ENCODE results near the gene AMPH. TPM values are rescaled to one million over a fixed set of nuclear protein-coding genes. Genes with fewer than 3 reads are reported as not detected.

AMPH gene
- total and polyA plus RNA-seq, 2 of the 4 experiments (the other 2 are of a cell fraction), result 3.9 to 4.8 TPM

GRCh38 chr7:38594949-38595348, 36.2 kb downstream of the AMPH start:
- in situ Hi-C loops (cut with MboI; ENCODE audit: low sequenced_read_pairs), result no loop called here
- no peak overlapping the region for H2BK5ac ChIP-seq (ENCODE audit: low read depth, low read length, poor library complexity, severe bottlenecking)
- no peak overlapping the region for H3K14ac ChIP-seq (replicated peaks; ENCODE audit: low read depth, low read length)
- no peak overlapping the region for H2BK15ac ChIP-seq (ENCODE audit: low read depth, low read length)
- no peaks in the 10 kb centered on the region for H3K4me1 ChIP-seq (ENCODE audit: control insufficient read depth, insufficient read depth, low read length)
- no peak overlapping the region for H2BK120ac ChIP-seq (ENCODE audit: low read depth, low read length)
- no peaks in the 10 kb centered on the region for H3K9me1 ChIP-seq (ENCODE audit: insufficient read depth, low read length)
- ATAC-seq (ENCODE audit: low read depth), result no peak
- no peak overlapping the region for H3K4ac ChIP-seq (ENCODE audit: low read depth, low read length)
- H2AFZ ChIP-seq (replicated peaks; ENCODE audit: low read length, poor library complexity), result no peak overlapping the region
- no peak for DNase-seq
- CTCF ChIA-PET, result no interaction called here
- no peak overlapping the region for H3K4me3 ChIP-seq (ENCODE audit: insufficient read depth, low read depth, low read length)
- no peak overlapping the region for H4K91ac ChIP-seq (ENCODE audit: insufficient read depth, low read depth, low read length)
- dilution Hi-C loops (cut with HindIII; ENCODE audit: low sequenced_read_pairs, unreplicated experiment), result no loop called here
- H3K27me3 ChIP-seq (ENCODE audit: control insufficient read depth, insufficient read depth, low read length), result no peaks in the 10 kb centered on the region
- no peaks in the 10 kb centered on the region for H3K79me1 ChIP-seq (ENCODE audit: low read depth in 1 of 2, low read length in 2 of 2)
- H4K5ac ChIP-seq (ENCODE audit: low read depth, low read length), result no peak overlapping the region
- H2AK9ac ChIP-seq (replicated peaks; ENCODE audit: low read depth, low read length, poor library complexity), result no peak overlapping the region
- BruUV-seq (replicated peaks), result no TSS peak
- H2AK5ac ChIP-seq (ENCODE audit: low read depth, low read length), result no peak overlapping the region
- H4K8ac ChIP-seq (ENCODE audit: low read depth in 2 of 2, low read length in 2 of 2), result no peak overlapping the region
- H4K20me1 ChIP-seq (ENCODE audit: insufficient read depth, low read length), result no peaks in the 10 kb centered on the region
- H3K36me3 ChIP-seq (ENCODE audit: control insufficient read depth, insufficient read depth, low read length), result no peaks in the 10 kb centered on the region
- no peak overlapping the region for H3K23ac ChIP-seq (ENCODE audit: low read depth, low read length)
- no CpG with 5 or more reads among the region's 4 CpGs for WGBS, 2 experiments (ENCODE audit: extremely low coverage in 2 of 2, insufficient read length in 1 of 2)
- no peak overlapping the region for H3K18ac ChIP-seq (ENCODE audit: low read depth, low read length)
- POLR2A ChIA-PET (ENCODE audit: unreplicated experiment), result no interaction called here
- no peak overlapping the region for H3K4me2 ChIP-seq (ENCODE audit: low read depth, low read length)
- intact Hi-C loops (cut with micrococcal nuclease), result no loop called here
- no peaks in the 10 kb centered on the region for H3K9me3 ChIP-seq (ENCODE audit: control insufficient read depth, insufficient read depth, low read length)
- H3K56ac ChIP-seq (ENCODE audit: extremely low read depth, insufficient read depth, low read length), result no peak overlapping the region
- H3K27ac ChIP-seq (ENCODE audit: insufficient read depth, low read length), result no peak overlapping the region
- no peak overlapping the region for H2BK20ac ChIP-seq (ENCODE audit: low read depth, low read length)
- no peak for TF ChIP-seq USF2 (IDR thresholded peaks at IDR 0.05; ENCODE audit: low read depth, low read length)
- TF ChIP-seq ELK1 (IDR thresholded peaks at IDR 0.05; ENCODE audit: borderline replicate concordance, low read depth, low read length), result no peak
- no peak for TF ChIP-seq MAZ (IDR thresholded peaks at IDR 0.05; ENCODE audit: borderline replicate concordance, low read depth, low read length)
- H3K9ac ChIP-seq (ENCODE audit: low read depth, low read length), result no peak overlapping the region
